Measurements from ENCODE around the gene CREB5.
A peak's percentile ranks its signal among the peaks of the same experiment; 100 is the strongest.

The CREB5 gene

GRCh38 chr7:28530803-28531175, 118.5 kb downstream of the CREB5 start:
- Mint-ChIP-seq H3K4me1 (peaks cover 0 to 5% of the 10 kb centered on the region in 2 donors), H3K36me3 (no peaks in the 10 kb centered on the region), H3K27me3 (peaks cover 7 to 12% of the 10 kb centered on the region in 2 donors), H3K9me3 (peaks cover 0 to 4% of the 10 kb centered on the region in 2 donors), H3K27ac (no peak overlapping the region), H3K4me3 (no peak overlapping the region)
- ATAC-seq (replicated peaks) (no peak), DNase-seq (no peak)

- Mint-ChIP-seq H3K27ac (no peak overlapping the region), H3K4me3 (no peak overlapping the region), H3K9me3 (peaks cover 0 to 4% of the 10 kb centered on the region in 2 donors), H3K27me3 (peaks cover 7 to 11% of the 10 kb centered on the region in 2 donors), H3K36me3 (no peaks in the 10 kb centered on the region), H3K4me1 (peaks cover 0 to 5% of the 10 kb centered on the region in 2 donors)
- ATAC-seq (replicated peaks) (no peak), DNase-seq (no peak)
These were observed 119.0 kb downstream of the CREB5 start for GRCh38 chr7:28531291-28531690.

- no peak overlapping the region for H3K4me3 Mint-ChIP-seq
These were observed 119.9 kb downstream of the CREB5 start for GRCh38 chr7:28532181-28532580.

GRCh38 chr7:28533267-28533666, 120.9 kb downstream of the CREB5 start:
- no peak for DNase-seq
- H3K36me3 Mint-ChIP-seq, result no peaks in the 10 kb centered on the region
- peak; percentile 21 to 65 for ATAC-seq (replicated peaks)
- no peak overlapping the region for H3K4me3 Mint-ChIP-seq
- peaks cover 0 to 11% of the 10 kb centered on the region in 2 donors for H3K27me3 Mint-ChIP-seq
- H3K27ac Mint-ChIP-seq, result peak overlapping the region; percentile 15
- peaks cover 0 to 5% of the 10 kb centered on the region in 2 donors for H3K4me1 Mint-ChIP-seq
- peaks cover 0 to 4% of the 10 kb centered on the region in 2 donors for H3K9me3 Mint-ChIP-seq

More at GRCh38 chr7:28532181-28532580, 119.9 kb downstream of the CREB5 start:
- peaks cover 0 to 5% of the 10 kb centered on the region in 2 donors for H3K4me1 Mint-ChIP-seq
- H3K9me3 Mint-ChIP-seq, result peaks cover 0 to 4% of the 10 kb centered on the region in 2 donors
- no peak overlapping the region for H3K27ac Mint-ChIP-seq
- H3K27me3 Mint-ChIP-seq, result peaks cover 2 to 8% of the 10 kb centered on the region in 2 donors
- DNase-seq, result no peak
- no peak for ATAC-seq (replicated peaks)
- no peaks in the 10 kb centered on the region for H3K36me3 Mint-ChIP-seq

GRCh38 chr7:28533731-28534531, 121.6 kb downstream of the CREB5 start:
- ATAC-seq (replicated peaks) (peak in 1 of 2 donors; percentile 14), DNase-seq (no peak)
- H3K4me1 Mint-ChIP-seq, result peaks cover 0 to 5% of the 10 kb centered on the region in 2 donors
- peaks cover 0 to 11% of the 10 kb centered on the region in 2 donors for H3K27me3 Mint-ChIP-seq
- H3K4me3 Mint-ChIP-seq, result no peak overlapping the region
- H3K36me3 Mint-ChIP-seq, result no peaks in the 10 kb centered on the region
- peaks cover 0 to 4% of the 10 kb centered on the region in 2 donors for H3K9me3 Mint-ChIP-seq
- H3K27ac Mint-ChIP-seq, result peak overlapping the region; percentile 15

- peaks cover 0 to 3% of the 10 kb centered on the region in 2 donors for H3K9me3 Mint-ChIP-seq
- peaks cover 0 to 5% of the 10 kb centered on the region in 2 donors for H3K4me1 Mint-ChIP-seq
- no peak overlapping the region for H3K27ac Mint-ChIP-seq
- no peaks in the 10 kb centered on the region for H3K36me3 Mint-ChIP-seq
- ATAC-seq (replicated peaks) (no peak), DNase-seq (no peak)
- H3K27me3 Mint-ChIP-seq, result peaks cover 7 to 12% of the 10 kb centered on the region in 2 donors
- H3K4me3 Mint-ChIP-seq, result no peak overlapping the region
These were observed 123.9 kb downstream of the CREB5 start for GRCh38 chr7:28536259-28536658.

GRCh38 chr7:28539289-28539981, 127.1 kb downstream of the CREB5 start:
- no peak overlapping the region for H3K4me3 Mint-ChIP-seq
- peaks cover 22 to 23% of the 10 kb centered on the region in 2 donors for H3K27me3 Mint-ChIP-seq
- H3K36me3 Mint-ChIP-seq, result no peaks in the 10 kb centered on the region
- ATAC-seq (replicated peaks) (peak; percentile 72 to 89), DNase-seq (peak; percentile 3)
- H3K27ac Mint-ChIP-seq, result no peak overlapping the region
- H3K9me3 Mint-ChIP-seq, result no peaks in the 10 kb centered on the region
- H3K4me1 Mint-ChIP-seq, result no peaks in the 10 kb centered on the region

GRCh38 chr7:28542410-28542809, 130.1 kb downstream of the CREB5 start:
- Mint-ChIP-seq H3K4me1 (no peaks in the 10 kb centered on the region), H3K36me3 (no peaks in the 10 kb centered on the region), H3K4me3 (no peak overlapping the region), H3K27me3 (peaks cover 32 to 34% of the 10 kb centered on the region in 2 donors), H3K27ac (no peak overlapping the region), H3K9me3 (peaks cover 0 to 10% of the 10 kb centered on the region in 2 donors)
- ATAC-seq (replicated peaks) (no peak), DNase-seq (no peak)

- no peaks in the 10 kb centered on the region for H3K4me1 Mint-ChIP-seq
- H3K4me3 Mint-ChIP-seq, result no peak overlapping the region
- peaks cover 31 to 34% of the 10 kb centered on the region in 2 donors for H3K27me3 Mint-ChIP-seq
- H3K27ac Mint-ChIP-seq, result no peak overlapping the region
- ATAC-seq (replicated peaks) (no peak), DNase-seq (no peak)
- H3K36me3 Mint-ChIP-seq, result no peaks in the 10 kb centered on the region
- H3K9me3 Mint-ChIP-seq, result peaks cover 0 to 13% of the 10 kb centered on the region in 2 donors
These were observed 132.3 kb downstream of the CREB5 start for GRCh38 chr7:28544453-28545117.

GRCh38 chr7:28546067-28546466, 133.7 kb downstream of the CREB5 start:
- ATAC-seq (replicated peaks), result no peak
- Mint-ChIP-seq H3K27me3 (peaks cover 36 to 38% of the 10 kb centered on the region in 2 donors), H3K4me1 (peaks cover 0 to 6% of the 10 kb centered on the region in 2 donors), H3K4me3 (no peak overlapping the region), H3K36me3 (no peaks in the 10 kb centered on the region), H3K9me3 (peaks cover 0 to 13% of the 10 kb centered on the region in 2 donors), H3K27ac (no peak overlapping the region)
- DNase-seq, result no peak

- ATAC-seq (replicated peaks) (no peak), DNase-seq (no peak)
- Mint-ChIP-seq H3K9me3 (peaks cover 0 to 13% of the 10 kb centered on the region in 2 donors), H3K4me3 (no peak overlapping the region), H3K4me1 (peaks cover 0 to 6% of the 10 kb centered on the region in 2 donors), H3K27ac (no peak overlapping the region), H3K27me3 (peaks cover 36 to 41% of the 10 kb centered on the region in 2 donors), H3K36me3 (no peaks in the 10 kb centered on the region)
These were observed 134.8 kb downstream of the CREB5 start for GRCh38 chr7:28547115-28547514.

GRCh38 chr7:28548416-28548815, 136.1 kb downstream of the CREB5 start:
- no peak for DNase-seq
- H3K4me3 Mint-ChIP-seq, result no peak overlapping the region

GRCh38 chr7:28549998-28550397, 137.7 kb downstream of the CREB5 start:
- Mint-ChIP-seq H3K4me1 (peaks cover 0 to 6% of the 10 kb centered on the region in 2 donors), H3K36me3 (no peaks in the 10 kb centered on the region), H3K4me3 (no peak overlapping the region), H3K9me3 (peaks cover 0 to 13% of the 10 kb centered on the region in 2 donors), H3K27me3 (peaks cover 37 to 43% of the 10 kb centered on the region in 2 donors), H3K27ac (peak overlapping the region; percentile 4)
- DNase-seq (no peak), ATAC-seq (replicated peaks) (no peak)

More at GRCh38 chr7:28548416-28548815, 136.1 kb downstream of the CREB5 start:
- no peak for ATAC-seq (replicated peaks)
- Mint-ChIP-seq H3K4me1 (peaks cover 0 to 6% of the 10 kb centered on the region in 2 donors), H3K27ac (no peak overlapping the region), H3K9me3 (peaks cover 0 to 13% of the 10 kb centered on the region in 2 donors), H3K27me3 (peaks cover 32 to 39% of the 10 kb centered on the region in 2 donors), H3K36me3 (no peaks in the 10 kb centered on the region)

- DNase-seq (no peak), ATAC-seq (replicated peaks) (no peak)
- Mint-ChIP-seq H3K36me3 (no peaks in the 10 kb centered on the region), H3K27me3 (peaks cover 35 to 43% of the 10 kb centered on the region in 2 donors), H3K27ac (no peak overlapping the region), H3K9me3 (peaks cover 0 to 13% of the 10 kb centered on the region in 2 donors), H3K4me3 (no peak overlapping the region), H3K4me1 (peaks cover 0 to 6% of the 10 kb centered on the region in 2 donors)
These were observed 138.4 kb downstream of the CREB5 start for GRCh38 chr7:28550580-28551186.
